ENCODE data around the gene VEZT. TPM values are rescaled to one million over a fixed set of nuclear protein-coding genes. Genes with fewer than 3 reads are reported as not detected.

The VEZT gene
- total and polyA plus RNA-seq, 2 experiments from 2014 or later, result 37.9 to 84.2 TPM

DNA sequence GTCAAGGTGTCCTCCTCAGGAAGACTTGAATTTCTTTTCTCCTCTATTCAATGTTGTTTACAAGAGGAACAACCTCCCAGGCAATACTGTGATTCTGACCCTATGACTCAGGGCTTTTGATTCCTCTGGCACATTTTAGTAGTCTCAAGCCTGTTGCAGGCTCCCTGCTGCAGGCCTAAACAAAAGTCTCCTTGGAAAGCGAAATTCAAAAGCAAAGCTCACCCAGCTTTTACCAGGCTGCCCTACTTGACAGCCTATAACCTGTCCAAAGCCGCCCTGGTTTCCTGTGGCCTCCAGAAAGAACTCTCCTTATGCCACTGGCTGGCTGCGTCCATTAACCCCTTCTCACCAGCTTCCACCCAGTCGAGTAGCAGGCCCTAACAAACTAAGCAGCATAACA is 11.9 kb upstream of the VEZT start:
- Histone ChIP-seq H3K36me3 (replicated peaks; ENCODE audit: insufficient read depth, low read depth) (no peaks in the 10 kb centered on the region), H3K9me2 (replicated peaks; ENCODE audit: insufficient read depth) (no peaks in the 10 kb centered on the region), H2AFZ (no peak overlapping the region), H3K4me2 (peak overlapping the region; percentile 26), H4K20me1 (ENCODE audit: insufficient read depth, poor library complexity, severe bottlenecking) (no peaks in the 10 kb centered on the region), H3K4me1 (ENCODE audit: insufficient read depth) (peaks cover 52% of the 10 kb centered on the region), H3K79me2 (peaks cover 78% of the 10 kb centered on the region), H3K9me3 (ENCODE audit: low read depth) (no peaks in the 10 kb centered on the region), H3K4me3 (no peak overlapping the region), H3K27ac (peak overlapping the region; percentile 98), H3K27me3 (no peaks in the 10 kb centered on the region)
- WGBS (ENCODE audit: low lambda C conversion rate, missing lambda C conversion rate), result 26% methylated on average over 4 of the region's 4 CpGs
- TF ChIP-seq EZH2 (IDR thresholded peaks at IDR 0.05; ENCODE audit: borderline replicate concordance) (no peak), EZH2phosphoT487 (IDR thresholded peaks at IDR 0.05; ENCODE audit: low read depth, severe bottlenecking, unreplicated experiment) (no peak)
- TF ChIP-seq, protein P1, sequence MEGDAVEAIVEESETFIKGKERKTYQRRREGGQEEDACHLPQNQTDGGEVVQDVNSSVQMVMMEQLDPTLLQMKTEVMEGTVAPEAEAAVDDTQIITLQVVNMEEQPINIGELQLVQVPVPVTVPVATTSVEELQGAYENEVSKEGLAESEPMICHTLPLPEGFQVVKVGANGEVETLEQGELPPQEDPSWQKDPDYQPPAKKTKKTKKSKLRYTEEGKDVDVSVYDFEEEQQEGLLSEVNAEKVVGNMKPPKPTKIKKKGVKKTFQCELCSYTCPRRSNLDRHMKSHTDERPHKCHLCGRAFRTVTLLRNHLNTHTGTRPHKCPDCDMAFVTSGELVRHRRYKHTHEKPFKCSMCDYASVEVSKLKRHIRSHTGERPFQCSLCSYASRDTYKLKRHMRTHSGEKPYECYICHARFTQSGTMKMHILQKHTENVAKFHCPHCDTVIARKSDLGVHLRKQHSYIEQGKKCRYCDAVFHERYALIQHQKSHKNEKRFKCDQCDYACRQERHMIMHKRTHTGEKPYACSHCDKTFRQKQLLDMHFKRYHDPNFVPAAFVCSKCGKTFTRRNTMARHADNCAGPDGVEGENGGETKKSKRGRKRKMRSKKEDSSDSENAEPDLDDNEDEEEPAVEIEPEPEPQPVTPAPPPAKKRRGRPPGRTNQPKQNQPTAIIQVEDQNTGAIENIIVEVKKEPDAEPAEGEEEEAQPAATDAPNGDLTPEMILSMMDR (IDR thresholded peaks at IDR 0.05; ENCODE audit: poor library complexity), result no peak
- peak; percentile 57 for DNase-seq (ENCODE audit: low spot score)

DNA sequence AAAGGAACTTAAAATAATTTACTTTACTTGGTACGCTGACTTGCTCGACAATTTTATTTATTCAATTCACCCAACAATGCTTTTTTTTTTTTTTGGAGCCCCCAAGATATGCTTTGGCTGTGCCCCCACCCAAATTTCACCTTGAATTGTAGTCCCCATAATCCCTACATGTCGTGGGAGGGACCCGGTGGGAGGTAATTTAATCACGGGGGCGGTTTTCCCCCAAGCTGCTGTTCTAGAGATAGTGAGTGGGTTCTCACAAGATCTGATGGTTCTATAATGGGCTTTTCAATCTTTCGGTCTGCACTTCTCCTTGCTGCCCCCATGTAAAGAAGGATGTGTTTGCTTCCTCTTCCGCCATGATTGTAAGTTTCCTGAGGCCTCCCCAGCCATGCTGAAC is 10.7 kb upstream of the VEZT start:
- H2AFZ ChIP-seq, result no peak overlapping the region
- H3K4me3 ChIP-seq, result no peak overlapping the region
- peak overlapping the region; percentile 98 for H3K27ac ChIP-seq
- no peaks in the 10 kb centered on the region for H3K9me3 ChIP-seq (ENCODE audit: low read depth)
- 94% methylated on average over 8 of the region's 8 CpGs for WGBS (ENCODE audit: low lambda C conversion rate, missing lambda C conversion rate)
- peaks cover 82% of the 10 kb centered on the region for H3K79me2 ChIP-seq
- H3K4me2 ChIP-seq, result no peak overlapping the region
- H3K36me3 ChIP-seq (replicated peaks; ENCODE audit: insufficient read depth, low read depth), result no peaks in the 10 kb centered on the region
- peaks cover 2% of the 10 kb centered on the region for H4K20me1 ChIP-seq (ENCODE audit: insufficient read depth, poor library complexity, severe bottlenecking)
- no peaks in the 10 kb centered on the region for H3K9me2 ChIP-seq (replicated peaks; ENCODE audit: insufficient read depth)
- no peak for DNase-seq (ENCODE audit: low spot score)
- peaks cover 40% of the 10 kb centered on the region for H3K4me1 ChIP-seq (ENCODE audit: insufficient read depth)
- no peaks in the 10 kb centered on the region for H3K27me3 ChIP-seq
- TF ChIP-seq EZH2phosphoT487 (IDR thresholded peaks at IDR 0.05; ENCODE audit: low read depth, severe bottlenecking, unreplicated experiment) (no peak), EZH2 (IDR thresholded peaks at IDR 0.05; ENCODE audit: borderline replicate concordance) (no peak)
- TF ChIP-seq, protein P1 (IDR thresholded peaks at IDR 0.05; ENCODE audit: poor library complexity), result no peak

DNA sequence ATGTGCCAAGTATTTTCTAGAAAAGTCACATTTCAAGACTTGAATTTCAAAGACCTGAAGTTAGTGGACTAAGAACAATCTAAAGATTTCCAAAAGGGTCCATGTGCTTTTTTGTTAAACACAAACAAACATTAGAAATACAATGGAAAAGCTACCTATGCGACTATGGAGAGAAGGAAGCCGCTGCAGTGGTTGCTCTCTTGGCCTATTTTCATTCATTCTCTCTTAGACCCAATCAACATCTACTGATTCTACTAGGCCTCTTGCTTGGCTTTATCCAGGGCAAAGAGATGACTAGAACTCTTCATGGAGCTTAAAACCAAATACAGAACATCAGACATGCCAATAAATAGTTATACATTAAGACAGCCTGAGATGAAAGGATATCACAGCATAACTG is 10.2 kb upstream of the VEZT start:
- Histone ChIP-seq H3K36me3 (replicated peaks; ENCODE audit: insufficient read depth, low read depth) (no peaks in the 10 kb centered on the region), H3K27me3 (no peaks in the 10 kb centered on the region), H3K4me2 (no peak overlapping the region), H3K79me2 (peaks cover 82% of the 10 kb centered on the region), H4K20me1 (ENCODE audit: insufficient read depth, poor library complexity, severe bottlenecking) (peaks cover 3% of the 10 kb centered on the region), H3K4me3 (no peak overlapping the region), H3K27ac (no peak overlapping the region), H3K4me1 (ENCODE audit: insufficient read depth) (peaks cover 35% of the 10 kb centered on the region), H2AFZ (no peak overlapping the region), H3K9me3 (ENCODE audit: low read depth) (no peaks in the 10 kb centered on the region), H3K9me2 (replicated peaks; ENCODE audit: insufficient read depth) (no peaks in the 10 kb centered on the region)
- 82% methylated on average over 2 of the region's 2 CpGs for WGBS (ENCODE audit: low lambda C conversion rate, missing lambda C conversion rate)
- DNase-seq (ENCODE audit: low spot score), result no peak
- TF ChIP-seq, protein P1 (IDR thresholded peaks at IDR 0.05; ENCODE audit: poor library complexity), result no peak
- TF ChIP-seq EZH2phosphoT487 (IDR thresholded peaks at IDR 0.05; ENCODE audit: low read depth, severe bottlenecking, unreplicated experiment) (no peak), EZH2 (IDR thresholded peaks at IDR 0.05; ENCODE audit: borderline replicate concordance) (no peak)

DNA sequence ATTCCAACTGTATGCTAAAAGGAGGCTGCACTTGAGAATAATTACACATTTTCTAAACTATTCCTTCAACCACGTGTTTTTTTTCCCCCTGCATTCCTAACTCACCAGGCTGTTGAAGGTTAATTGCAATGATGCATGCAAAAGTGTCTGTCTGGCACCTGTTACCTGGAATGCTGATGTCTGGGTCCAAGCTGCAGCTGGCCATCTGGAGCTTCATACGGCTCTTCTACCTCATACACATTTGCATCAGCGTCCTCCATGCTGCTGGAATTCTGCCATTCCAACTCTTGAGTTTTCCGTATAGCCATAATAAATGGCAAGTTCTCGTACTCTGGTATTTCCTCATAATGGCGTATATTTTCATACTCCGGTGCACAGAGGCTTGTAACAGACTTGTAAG is 8.9 kb upstream of the VEZT start:
- Histone ChIP-seq H3K79me2 (peaks cover 83% of the 10 kb centered on the region), H3K9me3 (ENCODE audit: low read depth) (no peaks in the 10 kb centered on the region), H3K9me2 (replicated peaks; ENCODE audit: insufficient read depth) (no peaks in the 10 kb centered on the region), H3K27ac (no peak overlapping the region), H4K20me1 (ENCODE audit: insufficient read depth, poor library complexity, severe bottlenecking) (peaks cover 3% of the 10 kb centered on the region), H3K4me3 (no peak overlapping the region), H3K4me1 (ENCODE audit: insufficient read depth) (peaks cover 26% of the 10 kb centered on the region), H2AFZ (no peak overlapping the region), H3K36me3 (replicated peaks; ENCODE audit: insufficient read depth, low read depth) (no peaks in the 10 kb centered on the region), H3K4me2 (no peak overlapping the region), H3K27me3 (no peaks in the 10 kb centered on the region)
- 80% methylated on average over 7 of the region's 7 CpGs for whole genome bisulfite sequencing (ENCODE audit: low lambda C conversion rate, missing lambda C conversion rate)
- no peak for DNase-seq (ENCODE audit: low spot score)
- TF ChIP-seq EZH2phosphoT487 (IDR thresholded peaks at IDR 0.05; ENCODE audit: low read depth, severe bottlenecking, unreplicated experiment), result no peak
- TF ChIP-seq, protein P1 (IDR thresholded peaks at IDR 0.05; ENCODE audit: poor library complexity), result no peak
- TF ChIP-seq EZH2 (IDR thresholded peaks at IDR 0.05; ENCODE audit: borderline replicate concordance), result no peak
